B cell (primary cell): ENCODE measurements around the gene ZNF496. TPM values are rescaled to one million over a fixed set of nuclear protein-coding genes. Genes with fewer than 3 reads are reported as not detected.

Experiments used
- ATAC-seq: fragments of 200-7000 bp; cut with Tn5 transposase; one replicate; pipeline ENCODE4 v1.10.0; 2021; ENCODE audit warnings: low read depth, mild to moderate bottlenecking, moderate number of reproducible peaks, moderate library complexity
- CTCF ChIA-PET: fragments of 350-600 bp; sonication (Branson Sonifier 250); formaldehyde crosslinking; loops from one replicate; lab custom pipeline; 2021; ENCODE audit warnings: antibody characterized with exemption, inconsistent platforms; lab: Charles Lee
- POLR2A ChIA-PET: fragments of 350-600 bp; sonication (Branson Sonifier 250); formaldehyde crosslinking; loops from one replicate; lab custom pipeline; 2021; ENCODE audit warnings: antibody characterized with exemption; lab: Charles Lee
- DNase-seq: peaks from one replicate; pipeline ENCODE4 v3.0.0; 2013
- H2AFZ ChIP-seq: 2 replicates; pipeline ENCODE4 v1.6.1; 2012; ENCODE audit warnings: mild to moderate bottlenecking, low read depth, low read length; ENCODE audit not compliant: insufficient read depth, poor library complexity, severe bottlenecking
- H3K27ac ChIP-seq, 2 donors: 1 replicate in 1 of 2; 2 replicates in 1 of 2; pipeline ENCODE4 v1.5.1; 2012 to 2013; ENCODE audit warnings: low read length in 2 of 2, mild to moderate bottlenecking in 2 of 2, moderate library complexity in 1 of 2
- H3K27me3 ChIP-seq, 4 experiments: fragments of 200-600 bp in 1 of 4; sonication (generic) in 1 of 4; replicated peaks in 1 of 4; 1 replicate in 2 of 4; 2 replicates in 2 of 4; pipeline versions ENCODE4 v1.6.1 to v1.7.0; 2013 to 2016; ENCODE audit warnings: low read length in 3 of 4, mild to moderate bottlenecking in 2 of 4, mixed read lengths in 1 of 4, moderate library complexity in 1 of 4; ENCODE audit not compliant: insufficient read depth in 4 of 4, control insufficient read depth in 3 of 4; ENCODE audit errors: control extremely low read depth in 1 of 4
- H3K36me3 ChIP-seq, 2 experiments: replicated peaks in 1 of 2; 1 replicate in 1 of 2; 2 replicates in 1 of 2; pipeline versions ENCODE4 v1.6.1 to v1.7.1; 2013; ENCODE audit warnings: low read length in 1 of 2; ENCODE audit not compliant: insufficient read depth in 2 of 2, control insufficient read depth in 1 of 2; ENCODE audit errors: control extremely low read depth in 1 of 2, extremely low read depth in 1 of 2
- H3K4me1 ChIP-seq, 2 donors: fragments of 200-600 bp in 1 of 2; sonication (generic) in 1 of 2; 1 replicate in 1 of 2; 2 replicates in 1 of 2; pipeline versions ENCODE4 v1.5.1 to v1.6.1; 2013 to 2017; ENCODE audit warnings: low read length in 2 of 2; ENCODE audit not compliant: control insufficient read depth in 2 of 2, insufficient read depth in 2 of 2
- H3K4me2 ChIP-seq: replicated peaks from 2 replicates; pipeline ENCODE3; 2012; ENCODE audit warnings: mild to moderate bottlenecking, low read depth, low read length; ENCODE audit not compliant: poor library complexity, severe bottlenecking
- H3K4me3 ChIP-seq, 5 experiments: fragments of 200-600 bp in 1 of 5; sonication (generic) in 1 of 5; 1 replicate in 3 of 5; 2 replicates in 2 of 5; pipeline versions ENCODE4 v1.5.1 to v1.7.0; 2011 to 2016; ENCODE audit warnings: low read length in 4 of 5, mild to moderate bottlenecking in 4 of 5, low read depth in 2 of 5, control low read depth in 1 of 5, moderate library complexity in 1 of 5; ENCODE audit not compliant: insufficient read depth in 1 of 5; ENCODE audit errors: control extremely low read depth in 1 of 5, extremely low read depth in 1 of 5
- H3K79me2 ChIP-seq: fragments of 200-600 bp; sonication (generic); one replicate; pipeline ENCODE4 v1.6.0; 2016; ENCODE audit warnings: low read length; ENCODE audit not compliant: control insufficient read depth, insufficient read depth
- H3K9ac ChIP-seq: fragments of 200-600 bp; sonication (generic); 2 replicates; pipeline ENCODE4 v1.6.1; 2017; ENCODE audit warnings: mild to moderate bottlenecking, low read length, moderate library complexity
- H3K9me3 ChIP-seq, 3 donors: one replicate each; pipeline versions ENCODE4 v1.6.1 to v1.7.1; 2013; ENCODE audit warnings: low read length in 2 of 3; ENCODE audit not compliant: control insufficient read depth in 2 of 3, insufficient read depth in 1 of 3; ENCODE audit errors: control extremely low read depth in 1 of 3
- H4K20me1 ChIP-seq: 2 replicates; pipeline ENCODE4 v1.6.0; 2012; ENCODE audit warnings: mild to moderate bottlenecking, low read length; ENCODE audit not compliant: insufficient read depth, control insufficient read depth, poor library complexity, severe bottlenecking
- H3K27ac Mint-ChIP-seq: one replicate; pipeline ENCODE4 v1.8.0; 2021; ENCODE audit warnings: mixed read lengths
- H3K27me3 Mint-ChIP-seq: one replicate; pipeline ENCODE4 v1.8.0; 2021; ENCODE audit warnings: mixed read lengths
- H3K4me1 Mint-ChIP-seq: one replicate; pipeline ENCODE4 v1.8.0; 2021; ENCODE audit warnings: mixed read lengths
- H3K4me3 Mint-ChIP-seq: one replicate; pipeline ENCODE4 v1.8.0; 2021; ENCODE audit warnings: mixed read lengths
- H3K9me3 Mint-ChIP-seq: one replicate; pipeline ENCODE4 v1.8.0; 2022; ENCODE audit warnings: mixed read lengths; ENCODE audit not compliant: insufficient read depth
- EZH2 ChIP-seq: IDR thresholded peaks from 2 replicates; pipeline ENCODE4 v1.6.1; 2012; ENCODE audit warnings: borderline replicate concordance, low read depth, mild to moderate bottlenecking, moderate library complexity, low read length; ENCODE audit not compliant: insufficient read depth, poor library complexity, severe bottlenecking
- WGBS: methylation state at CpG from one replicate; pipeline ENCODE4 v1.1.5; 2013; ENCODE audit warnings: missing lambda C conversion rate; ENCODE audit not compliant: insufficient coverage; 5-methylcytosine and 5-hydroxymethylcytosine counted together
- intact Hi-C: fragments of 100-400 bp; cut with micrococcal nuclease; formaldehyde crosslinking; loops from one replicate; pipeline ENCODE4 v1.10.0; 2022
- polyA plus RNA-seq: library from polyadenylated mRNA; depleted of rRNA; stranded (reverse); fragments of >200 nt; gene quantifications from 2 replicates; pipeline ENCODE4 v1.2.3, GENCODE V29; 2012
- total RNA-seq, 2 donors: library from RNA; stranded (reverse); fragments of 120-200 nt in 1 of 2; gene quantifications; 1 replicate in 1 of 2; 2 replicates in 1 of 2; pipeline versions ENCODE4 v1.2.3 to v1.2.4, GENCODE V29; 2013 to 2022
- TF ChIP-seq, protein P1 (sequence below): fragments of 200-600 bp; IDR thresholded peaks from one replicate; pipeline ENCODE4 v1.8.0; 2022; ENCODE audit warnings: antibody characterized with exemption, mild to moderate bottlenecking

The ZNF496 gene
- total and polyA plus RNA-seq, 2 donors (not counting 1 experiment from before 2014, with no cell fraction given): 9.9 to 22.6 TPM

DNA sequence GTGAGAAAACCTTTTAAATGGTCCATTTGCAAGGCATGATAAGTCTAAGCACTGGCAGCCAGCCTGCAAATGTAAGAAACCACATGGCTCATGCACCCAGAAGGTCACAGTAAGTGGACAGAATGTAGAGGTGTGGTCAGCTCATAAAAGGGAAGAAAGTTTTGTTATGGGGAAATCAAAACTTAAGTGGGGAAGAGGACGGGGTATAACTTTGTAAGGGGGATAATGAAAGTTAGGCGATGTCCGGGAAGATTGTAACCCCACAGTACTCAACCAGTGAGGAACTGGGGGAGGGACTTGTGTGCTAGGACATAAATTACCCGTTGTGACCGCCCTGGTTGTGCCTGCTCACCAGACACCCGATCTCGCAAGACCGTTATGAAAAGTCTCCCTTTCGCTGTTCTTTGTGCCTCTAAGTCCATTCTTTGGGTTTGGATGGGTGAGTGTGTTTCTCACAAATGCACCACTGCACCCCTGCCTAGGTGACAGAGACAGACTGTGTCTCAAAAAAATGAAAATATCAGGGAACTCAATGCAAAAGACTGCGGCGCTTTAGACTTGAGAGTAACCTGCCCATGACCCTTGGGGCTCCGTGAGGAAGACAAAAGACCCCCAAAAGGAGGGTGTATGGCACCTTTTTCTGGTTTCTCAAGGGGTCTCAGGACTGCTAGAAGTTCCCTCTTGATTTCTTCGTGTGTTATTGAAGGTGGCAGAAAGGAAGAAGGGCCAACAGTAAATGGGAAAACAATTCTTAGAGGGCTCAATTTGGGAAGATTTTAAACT, 28.6 kb upstream of the ZNF496 start:
- no peak overlapping the region for H3K27ac ChIP-seq
- TF ChIP-seq EZH2: no peak
- TF ChIP-seq, protein P1, sequence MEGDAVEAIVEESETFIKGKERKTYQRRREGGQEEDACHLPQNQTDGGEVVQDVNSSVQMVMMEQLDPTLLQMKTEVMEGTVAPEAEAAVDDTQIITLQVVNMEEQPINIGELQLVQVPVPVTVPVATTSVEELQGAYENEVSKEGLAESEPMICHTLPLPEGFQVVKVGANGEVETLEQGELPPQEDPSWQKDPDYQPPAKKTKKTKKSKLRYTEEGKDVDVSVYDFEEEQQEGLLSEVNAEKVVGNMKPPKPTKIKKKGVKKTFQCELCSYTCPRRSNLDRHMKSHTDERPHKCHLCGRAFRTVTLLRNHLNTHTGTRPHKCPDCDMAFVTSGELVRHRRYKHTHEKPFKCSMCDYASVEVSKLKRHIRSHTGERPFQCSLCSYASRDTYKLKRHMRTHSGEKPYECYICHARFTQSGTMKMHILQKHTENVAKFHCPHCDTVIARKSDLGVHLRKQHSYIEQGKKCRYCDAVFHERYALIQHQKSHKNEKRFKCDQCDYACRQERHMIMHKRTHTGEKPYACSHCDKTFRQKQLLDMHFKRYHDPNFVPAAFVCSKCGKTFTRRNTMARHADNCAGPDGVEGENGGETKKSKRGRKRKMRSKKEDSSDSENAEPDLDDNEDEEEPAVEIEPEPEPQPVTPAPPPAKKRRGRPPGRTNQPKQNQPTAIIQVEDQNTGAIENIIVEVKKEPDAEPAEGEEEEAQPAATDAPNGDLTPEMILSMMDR: no peak
- WGBS: 62% methylated on average over 4 of the region's 13 CpGs
- DNase-seq (no peak), ATAC-seq (no peak)
- CTCF ChIA-PET: no interaction called here
- intact Hi-C loops: no loop called here
- no peaks in the 10 kb centered on the region for H3K36me3 ChIP-seq
- POLR2A ChIA-PET: no interaction called here
- no peaks in the 10 kb centered on the region for H4K20me1 ChIP-seq
- no peak overlapping the region for H3K9ac ChIP-seq
- Mint-ChIP-seq H3K27ac (no peak overlapping the region), H3K27me3 (peaks cover 56% of the 10 kb centered on the region), H3K9me3 (no peaks in the 10 kb centered on the region), H3K4me3 (peak overlapping the region; percentile 2), H3K4me1 (peaks cover 11% of the 10 kb centered on the region)
- H3K27me3 ChIP-seq: peaks cover 0 to 16% (median 4%) of the 10 kb centered on the region in 4 experiments
- no peak overlapping the region for H3K4me3 ChIP-seq
- H3K4me2 ChIP-seq: no peak overlapping the region
- H3K9me3 ChIP-seq: peaks cover 0 to 6% (median 0%) of the 10 kb centered on the region in 3 donors
- no peaks in the 10 kb centered on the region for H3K79me2 ChIP-seq
- H2AFZ ChIP-seq: no peak overlapping the region
- no peaks in the 10 kb centered on the region for H3K4me1 ChIP-seq

DNA sequence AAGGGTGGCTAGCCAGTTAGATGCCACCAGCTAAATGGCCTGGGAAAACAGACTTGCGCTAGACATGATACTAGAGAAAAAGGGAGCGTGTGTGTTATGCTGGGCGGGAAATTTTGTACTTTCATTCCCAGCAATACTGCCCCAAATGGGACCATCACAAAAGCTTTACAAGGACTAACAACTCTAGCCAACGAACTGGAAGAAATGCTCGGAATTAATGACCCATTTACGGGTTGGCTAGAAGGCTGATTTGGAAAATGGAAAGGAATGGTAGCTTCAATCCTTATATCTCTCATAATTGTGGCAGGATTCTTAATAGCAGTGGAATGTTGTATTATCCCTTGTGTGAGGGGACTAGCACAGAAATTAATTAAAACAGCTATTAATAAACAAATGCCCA, 27.9 kb upstream of the ZNF496 start:
- peaks cover 11% of the 10 kb centered on the region for H3K4me1 Mint-ChIP-seq
- no peak overlapping the region for H3K27ac ChIP-seq
- DNase-seq: no peak
- CTCF ChIA-PET: no interaction called here
- TF ChIP-seq, protein P1: no peak
- no peak for TF ChIP-seq EZH2
- H3K27me3 ChIP-seq: peaks cover 0 to 9% (median 3%) of the 10 kb centered on the region in 4 experiments
- no peak overlapping the region for H3K9ac ChIP-seq
- H3K9me3 Mint-ChIP-seq: no peaks in the 10 kb centered on the region
- no peak overlapping the region for H3K27ac Mint-ChIP-seq
- H3K4me3 Mint-ChIP-seq: no peak overlapping the region
- H4K20me1 ChIP-seq: no peaks in the 10 kb centered on the region
- no CpG with 5 or more reads among the region's 6 CpGs for WGBS
- H3K4me1 ChIP-seq: no peaks in the 10 kb centered on the region
- no peak overlapping the region for H2AFZ ChIP-seq
- POLR2A ChIA-PET: interaction anchor here (0.6 kb wide), 1 partner anchor 31 kb away, joined by 4 read pairs; no protein-coding TSS in a partner anchor
- no peaks in the 10 kb centered on the region for H3K79me2 ChIP-seq
- no peak overlapping the region for H3K4me3 ChIP-seq
- peaks cover 51% of the 10 kb centered on the region for H3K27me3 Mint-ChIP-seq
- ATAC-seq: no peak
- no peaks in the 10 kb centered on the region for H3K9me3 ChIP-seq
- no peak overlapping the region for H3K4me2 ChIP-seq
- no peaks in the 10 kb centered on the region for H3K36me3 ChIP-seq
- intact Hi-C loops: no loop called here
